Trophoblast cell (in vitro differentiated cells and primary cell): ENCODE results near the gene CRYL1.

Experiments used
- DNase-seq, 2 donors: peaks; one replicate each; pipeline ENCODE4 v3.0.0-alpha.2; 2016
- H2AFZ ChIP-seq: 2 replicates; pipeline ENCODE4 v1.6.1; 2013; ENCODE audit warnings: low read length, moderate library complexity, mild to moderate bottlenecking; ENCODE audit not compliant: insufficient read depth, poor library complexity
- H2AK5ac ChIP-seq: 2 replicates; pipeline ENCODE4 v1.6.1; 2013; ENCODE audit warnings: mild to moderate bottlenecking, low read length
- H2BK120ac ChIP-seq: 2 replicates; pipeline ENCODE4 v1.6.1; 2013; ENCODE audit warnings: low read length, mild to moderate bottlenecking, moderate library complexity; ENCODE audit not compliant: insufficient read depth, poor library complexity
- H2BK12ac ChIP-seq: 2 replicates; pipeline ENCODE4 v1.6.1; 2013; ENCODE audit warnings: mild to moderate bottlenecking, low read length, moderate library complexity
- H2BK5ac ChIP-seq: 2 replicates; pipeline ENCODE4 v1.6.1; 2013; ENCODE audit warnings: low read length, low read depth, moderate library complexity, mild to moderate bottlenecking; ENCODE audit not compliant: poor library complexity
- H3K14ac ChIP-seq: 2 replicates; pipeline ENCODE4 v1.6.1; 2013; ENCODE audit warnings: mild to moderate bottlenecking, low read length
- H3K18ac ChIP-seq: 2 replicates; pipeline ENCODE4 v1.6.1; 2013; ENCODE audit warnings: mild to moderate bottlenecking, low read length
- H3K23ac ChIP-seq: 2 replicates; pipeline ENCODE4 v1.6.1; 2013; ENCODE audit warnings: low read length
- H3K27ac ChIP-seq: 2 replicates; pipeline ENCODE4 v1.5.1; 2013; ENCODE audit warnings: low read depth, mild to moderate bottlenecking, inconsistent platforms, low read length, moderate library complexity
- H3K27me3 ChIP-seq: 2 replicates; pipeline ENCODE4 v1.6.1; 2013; ENCODE audit warnings: inconsistent platforms, mild to moderate bottlenecking, low read length, moderate library complexity; ENCODE audit not compliant: insufficient read depth
- H3K36me3 ChIP-seq, 2 experiments: 1 replicate in 1 of 2; 2 replicates in 1 of 2; pipeline ENCODE4 v1.6.1; 2013; ENCODE audit warnings: low read length in 2 of 2, mild to moderate bottlenecking in 2 of 2, moderate library complexity in 1 of 2; ENCODE audit not compliant: insufficient read depth in 2 of 2, control insufficient read depth in 1 of 2
- H3K4ac ChIP-seq: 2 replicates; pipeline ENCODE4 v1.6.1; 2013; ENCODE audit warnings: low read depth, mild to moderate bottlenecking, low read length, moderate library complexity
- H3K4me1 ChIP-seq, 2 experiments: 1 replicate in 1 of 2; 2 replicates in 1 of 2; pipeline ENCODE4 v1.6.1; 2013; ENCODE audit warnings: low read length in 2 of 2, mild to moderate bottlenecking in 2 of 2, moderate library complexity in 1 of 2; ENCODE audit not compliant: insufficient read depth in 2 of 2, control insufficient read depth in 1 of 2
- H3K4me2 ChIP-seq: 2 replicates; pipeline ENCODE4 v1.6.1; 2013; ENCODE audit warnings: inconsistent platforms, mild to moderate bottlenecking, low read length, moderate library complexity
- H3K4me3 ChIP-seq: 2 replicates; pipeline ENCODE4 v1.5.1; 2013; ENCODE audit warnings: mild to moderate bottlenecking, low read depth, low read length, inconsistent platforms
- H3K79me1 ChIP-seq: one replicate; pipeline ENCODE4 v1.6.1; 2013; ENCODE audit warnings: low read length
- H3K79me2 ChIP-seq: 2 replicates; pipeline ENCODE4 v1.6.1; 2013; ENCODE audit warnings: low read length, mild to moderate bottlenecking; ENCODE audit not compliant: control insufficient read depth, insufficient read depth, poor library complexity
- H3K9ac ChIP-seq: 2 replicates; pipeline ENCODE4 v1.6.1; 2013; ENCODE audit warnings: mild to moderate bottlenecking, low read length
- H3K9me3 ChIP-seq: 2 replicates; pipeline ENCODE4 v1.6.1; 2013; ENCODE audit warnings: low read depth, mild to moderate bottlenecking, control low read depth, inconsistent platforms, low read length; ENCODE audit not compliant: insufficient read depth
- H4K12ac ChIP-seq: 2 replicates; pipeline ENCODE4 v1.6.1; 2013; ENCODE audit warnings: low read depth, mild to moderate bottlenecking, low read length, moderate library complexity
- H4K8ac ChIP-seq: 2 replicates; pipeline ENCODE4 v1.6.1; 2013; ENCODE audit warnings: low read depth, mild to moderate bottlenecking, low read length, moderate library complexity
- H4K91ac ChIP-seq: one replicate; pipeline ENCODE4 v1.6.1; 2013; ENCODE audit warnings: low read depth, mild to moderate bottlenecking, low read length, moderate library complexity
- WGBS: extraction: QIAGEN DNeasy Blood & Tissue Kit; methylation state at CpG from one replicate; pipeline ENCODE4 v1.1.7; 2013; ENCODE audit warnings: missing lambda C conversion rate; ENCODE audit not compliant: insufficient read length, insufficient coverage; ENCODE audit errors: extremely low coverage; 5-methylcytosine and 5-hydroxymethylcytosine counted together

The CRYL1 gene

DNA sequence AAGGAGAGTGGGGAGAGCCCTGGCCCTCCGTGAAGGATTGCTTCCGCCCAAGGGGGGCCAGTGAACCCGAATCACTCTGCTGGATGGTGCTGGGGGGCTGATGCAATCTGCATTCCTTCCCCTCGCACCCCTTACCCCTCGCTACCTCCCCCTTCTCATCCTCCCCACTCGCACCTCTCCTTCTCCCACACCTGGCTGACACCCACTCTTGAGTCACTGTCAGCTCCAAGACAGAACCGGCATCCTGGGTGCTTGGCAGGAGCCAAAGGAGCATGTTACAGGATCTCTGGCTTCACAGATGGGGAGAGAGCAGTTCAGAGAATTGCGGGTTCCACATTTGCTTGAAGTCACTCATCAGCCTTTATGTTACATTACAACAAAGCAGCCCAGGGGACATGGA, 167.6 kb downstream of the CRYL1 start:
- no peak overlapping the region for H3K27ac ChIP-seq
- H4K12ac ChIP-seq = no peak overlapping the region
- H3K79me1 ChIP-seq = peaks cover 13% of the 10 kb centered on the region
- peak overlapping the region; percentile 5 for H3K14ac ChIP-seq
- H3K4me2 ChIP-seq = no peak overlapping the region
- peaks cover 2% of the 10 kb centered on the region for H3K9me3 ChIP-seq
- H2AK5ac ChIP-seq = peak overlapping the region; percentile 33
- no peak overlapping the region for H3K9ac ChIP-seq
- no peak overlapping the region for H3K23ac ChIP-seq
- peak overlapping the region; percentile 65 for H3K18ac ChIP-seq
- peak overlapping the region; percentile 19 for H3K4ac ChIP-seq
- H4K8ac ChIP-seq = no peak overlapping the region
- no peaks in the 10 kb centered on the region for H3K27me3 ChIP-seq
- peak overlapping the region; percentile 87 for H2BK12ac ChIP-seq
- H3K4me3 ChIP-seq = no peak overlapping the region
- no peak for DNase-seq
- peak overlapping the region; percentile 67 for H4K91ac ChIP-seq
- H2BK5ac ChIP-seq = peak overlapping the region; percentile 25
- H3K79me2 ChIP-seq = no peaks in the 10 kb centered on the region
- H2BK120ac ChIP-seq = peak overlapping the region; percentile 84
- no peak overlapping the region for H2AFZ ChIP-seq
- H3K4me1 ChIP-seq = peaks cover 13 to 24% of the 10 kb centered on the region in 2 experiments
- WGBS = no CpG with 5 or more reads among the region's 8 CpGs
- no peaks in the 10 kb centered on the region for H3K36me3 ChIP-seq

DNA sequence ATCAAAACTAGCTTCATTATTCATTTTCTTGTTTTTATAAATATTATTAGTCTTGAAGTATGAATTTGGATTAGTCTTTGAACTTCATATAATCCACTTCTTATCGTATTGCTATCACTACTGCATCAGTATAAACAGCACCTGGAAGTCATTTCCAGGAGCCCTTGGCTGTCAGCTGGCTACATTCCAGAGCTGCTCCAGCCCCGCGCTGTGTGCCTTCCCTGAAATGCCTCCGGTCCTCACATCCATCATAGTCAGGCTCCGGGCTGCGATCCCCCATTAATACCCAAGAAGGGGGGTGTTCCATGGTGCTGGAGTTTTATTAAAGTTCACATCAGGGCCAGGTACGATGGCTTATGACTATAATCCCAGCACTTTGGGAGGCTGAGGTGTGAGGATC, 169.2 kb downstream of the CRYL1 start:
- peak in 1 of 2 donors; percentile 43 for DNase-seq
- WGBS = no CpG with 5 or more reads among the region's 7 CpGs
- H3K27me3 ChIP-seq = no peaks in the 10 kb centered on the region
- H3K4me1 ChIP-seq = peaks cover 10 to 21% of the 10 kb centered on the region in 2 experiments
- no peak overlapping the region for H2AK5ac ChIP-seq
- H3K9ac ChIP-seq = no peak overlapping the region
- no peak overlapping the region for H2BK5ac ChIP-seq
- H4K12ac ChIP-seq = no peak overlapping the region
- no peaks in the 10 kb centered on the region for H3K79me2 ChIP-seq
- H3K23ac ChIP-seq = no peak overlapping the region
- H3K4me2 ChIP-seq = no peak overlapping the region
- peaks cover 2% of the 10 kb centered on the region for H3K9me3 ChIP-seq
- H2BK120ac ChIP-seq = no peak overlapping the region
- no peak overlapping the region for H2BK12ac ChIP-seq
- H4K91ac ChIP-seq = no peak overlapping the region
- no peak overlapping the region for H3K4ac ChIP-seq
- H3K36me3 ChIP-seq = no peaks in the 10 kb centered on the region
- H3K18ac ChIP-seq = no peak overlapping the region
- no peak overlapping the region for H2AFZ ChIP-seq
- no peak overlapping the region for H3K4me3 ChIP-seq
- no peak overlapping the region for H3K27ac ChIP-seq
- no peak overlapping the region for H3K14ac ChIP-seq
- H4K8ac ChIP-seq = no peak overlapping the region
- H3K79me1 ChIP-seq = peaks cover 13% of the 10 kb centered on the region

DNA sequence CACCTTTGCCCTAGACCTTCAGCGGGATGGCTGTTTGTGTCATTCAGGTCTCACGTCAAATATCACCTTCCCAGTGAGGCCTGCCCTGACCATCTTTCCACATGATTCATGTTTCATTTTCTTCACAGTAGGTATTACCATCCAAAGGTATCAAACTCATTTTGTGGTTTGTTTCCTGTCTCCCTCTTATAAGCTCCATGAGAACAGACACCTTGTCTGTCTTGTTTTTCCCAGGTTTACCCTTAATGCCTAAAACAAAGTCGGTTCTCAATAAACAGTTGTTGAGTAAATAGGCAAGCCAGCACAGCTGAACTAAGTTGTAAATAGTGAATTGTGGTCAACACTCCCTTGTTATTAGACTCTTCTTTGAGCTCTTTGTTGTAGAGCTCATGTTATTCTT, 170.9 kb downstream of the CRYL1 start:
- Histone ChIP-seq H3K23ac (no peak overlapping the region), H3K4me2 (no peak overlapping the region), H3K4me3 (no peak overlapping the region), H3K14ac (no peak overlapping the region), H4K91ac (no peak overlapping the region), H3K4me1 (peaks cover 11 to 15% of the 10 kb centered on the region in 2 experiments), H2AK5ac (no peak overlapping the region), H3K4ac (no peak overlapping the region), H3K79me2 (no peaks in the 10 kb centered on the region), H2BK120ac (no peak overlapping the region), H3K36me3 (no peaks in the 10 kb centered on the region), H4K8ac (no peak overlapping the region), H3K27me3 (no peaks in the 10 kb centered on the region), H2BK12ac (no peak overlapping the region), H3K9ac (no peak overlapping the region), H3K79me1 (peaks cover 11% of the 10 kb centered on the region), H2AFZ (no peak overlapping the region), H2BK5ac (no peak overlapping the region), H3K18ac (no peak overlapping the region), H4K12ac (no peak overlapping the region), H3K9me3 (no peaks in the 10 kb centered on the region), H3K27ac (no peak overlapping the region)
- DNase-seq = no peak
- no CpG with 5 or more reads among the region's 3 CpGs for WGBS

DNA sequence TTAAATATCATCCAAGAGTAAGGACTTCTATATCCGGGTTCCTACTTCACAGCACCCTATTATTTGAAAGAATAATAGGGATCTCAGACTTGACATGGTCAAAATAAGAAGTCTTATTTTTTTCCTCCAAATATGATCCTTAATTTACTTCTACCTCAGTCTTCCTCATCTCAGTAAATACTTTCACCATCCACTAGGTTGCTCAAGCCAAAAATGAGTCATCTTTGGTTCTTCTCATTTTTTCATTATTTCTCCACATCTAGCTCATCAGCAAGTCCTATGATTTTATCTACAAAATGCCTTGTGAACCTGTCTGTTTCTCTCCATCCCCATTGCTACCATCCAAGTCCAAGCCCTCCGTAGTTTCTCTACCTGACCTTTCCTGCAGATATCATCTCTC, 171.7 kb downstream of the CRYL1 start:
- H2AFZ ChIP-seq = no peak overlapping the region
- H3K36me3 ChIP-seq = no peaks in the 10 kb centered on the region
- no peak overlapping the region for H4K8ac ChIP-seq
- no peak overlapping the region for H4K91ac ChIP-seq
- H4K12ac ChIP-seq = no peak overlapping the region
- H3K27ac ChIP-seq = no peak overlapping the region
- peaks cover 10 to 13% of the 10 kb centered on the region in 2 experiments for H3K4me1 ChIP-seq
- H3K79me2 ChIP-seq = no peaks in the 10 kb centered on the region
- H2BK120ac ChIP-seq = no peak overlapping the region
- H3K4me2 ChIP-seq = no peak overlapping the region
- DNase-seq = peak; percentile 28 to 84
- no peak overlapping the region for H3K4me3 ChIP-seq
- no peak overlapping the region for H3K14ac ChIP-seq
- H2BK12ac ChIP-seq = no peak overlapping the region
- H3K18ac ChIP-seq = no peak overlapping the region
- no peak overlapping the region for H2BK5ac ChIP-seq
- H3K23ac ChIP-seq = no peak overlapping the region
- H3K79me1 ChIP-seq = peaks cover 7% of the 10 kb centered on the region
- no peaks in the 10 kb centered on the region for H3K27me3 ChIP-seq
- WGBS = no CpG with 5 or more reads among the region's 2 CpGs
- H2AK5ac ChIP-seq = no peak overlapping the region
- H3K9ac ChIP-seq = no peak overlapping the region
- no peak overlapping the region for H3K4ac ChIP-seq
- H3K9me3 ChIP-seq = no peaks in the 10 kb centered on the region
